GM12891 (cell line): ENCODE measurements around the gene NIPA2.

Source experiments
- POLR2A ChIP-seq: IDR thresholded peaks from 2 replicates; pipeline ENCODE4 v1.6.1; 2011; ENCODE audit warnings: low read depth, low read length, control low read depth
- POLR2AphosphoS5 ChIP-seq: IDR thresholded peaks from 2 replicates; pipeline ENCODE4 v1.6.1; 2011; ENCODE audit warnings: low read depth, low read length, control low read depth
- TAF1 ChIP-seq: IDR thresholded peaks from 2 replicates; pipeline ENCODE4 v1.6.1; 2011; ENCODE audit warnings: low read depth, low read length, control low read depth

DNA sequence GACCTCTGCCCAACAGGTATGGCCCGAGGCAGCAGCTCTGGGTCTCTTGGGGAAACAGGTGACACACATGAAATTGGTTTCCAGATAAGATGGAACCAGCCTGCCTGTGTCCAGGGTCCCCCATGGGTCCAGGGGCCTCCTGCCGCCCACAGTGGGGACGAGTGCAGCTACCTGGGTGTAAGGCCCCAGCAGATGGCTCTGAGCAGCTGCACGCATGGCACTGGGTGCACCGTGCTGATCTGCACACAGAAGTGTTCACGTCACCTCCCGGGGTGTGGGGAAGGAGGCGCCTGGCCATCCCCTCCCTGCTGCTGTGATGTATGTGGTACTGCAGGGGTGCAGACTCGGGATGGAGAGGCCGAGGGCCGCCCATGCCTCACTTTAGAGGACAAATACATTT, 63.6 kb downstream of the NIPA2 start:
- TF ChIP-seq POLR2A (no peak), TAF1 (no peak), POLR2AphosphoS5 (no peak)
